K562 (cell line): ENCODE results near the gene EML3. TPM values are rescaled to one million over a fixed set of nuclear protein-coding genes. Genes with fewer than 3 reads are reported as not detected.

Experiments
- ATAC-seq: fragments of 200-7000 bp; cut with Tn5 transposase; 3 replicates; pipeline ENCODE4 v1.9.1; 2020; ENCODE audit warnings: moderate library complexity
- BruUV-seq: library from RNA; stranded (reverse); fragments of 400-500 nt; replicated peaks from 2 replicates; lab custom pipeline; 2021; lab: Mats Ljungman, UMichigan
- CTCF ChIA-PET: fragments of 300-600 bp; formaldehyde crosslinking; extraction: SDS; loops from one replicate; lab custom pipeline; 2021; ENCODE audit warnings: low intra/inter-chr PET ratio; lab: Yijun Ruan, JAX
- POLR2A ChIA-PET: fragments of 300-600, 350-650 bp; sonication (Branson Sonifier 250); formaldehyde crosslinking; extraction: SDS; loops from one replicate; lab custom pipeline; 2021; ENCODE audit warnings: antibody characterized with exemption, inconsistent platforms; lab: Yijun Ruan, JAX
- DNase-seq, 4 experiments: peaks; one replicate each; pipeline versions ENCODE4 v3.0.0 to v3.0.0-alpha.2; 2011 to 2018; ENCODE audit warnings: low spot score in 3 of 4, mixed read lengths in 3 of 4; ENCODE audit errors: extremely low read depth in 1 of 4
- FAIRE-seq: peaks from 2 replicates; lab custom pipeline; 2011; peaks lifted over from hg19 to GRCh38; lab: Jason Lieb, UNC
- H2AFZ ChIP-seq: 2 replicates; pipeline ENCODE4 v1.6.0; 2011; ENCODE audit warnings: low read depth, low read length, control low read depth, inconsistent platforms
- H3K27ac ChIP-seq: fragments of 200-600 bp; 3 replicates; pipeline ENCODE4 v1.8.0; 2011; ENCODE audit warnings: low read depth, mild to moderate bottlenecking, control low read depth, inconsistent platforms, low read length, moderate library complexity, mixed read lengths; ENCODE audit errors: extremely low read depth
- H3K27me3 ChIP-seq, 2 experiments: fragments of 300-600 bp in 1 of 2; 2 replicates in 1 of 2; 3 replicates in 1 of 2; pipeline versions ENCODE4 v1.6.0 to v1.8.0; 2011; ENCODE audit warnings: inconsistent platforms in 2 of 2, low read length in 2 of 2, mild to moderate bottlenecking in 1 of 2, mixed read lengths in 1 of 2, moderate library complexity in 1 of 2; ENCODE audit not compliant: control insufficient read depth in 2 of 2, insufficient read depth in 2 of 2
- H3K36me3 ChIP-seq: fragments of 300-600 bp; 3 replicates; pipeline ENCODE4 v1.8.0; 2011; ENCODE audit warnings: mild to moderate bottlenecking, low read length, inconsistent platforms; ENCODE audit not compliant: control insufficient read depth, insufficient read depth
- H3K4me1 ChIP-seq, 2 experiments: fragments of 200-600 bp in 1 of 2; replicated peaks in 1 of 2; 2 replicates in 1 of 2; 3 replicates in 1 of 2; pipeline versions ENCODE4 v1.5.1 to v1.8.0; 2011; ENCODE audit warnings: inconsistent platforms in 2 of 2, low read length in 2 of 2, mild to moderate bottlenecking in 1 of 2, mixed read lengths in 1 of 2, moderate library complexity in 1 of 2; ENCODE audit not compliant: control insufficient read depth in 2 of 2, insufficient read depth in 2 of 2
- H3K4me2 ChIP-seq: 2 replicates; pipeline ENCODE4 v1.6.1; 2011; ENCODE audit warnings: low read length, control low read depth, inconsistent platforms, mixed read lengths; ENCODE audit not compliant: insufficient read depth
- H3K4me3 ChIP-seq: fragments of 200-600 bp; sonication (generic), shearing (Covaris generic); 2 replicates; pipeline ENCODE4 v1.5.1; 2016; ENCODE audit warnings: control low read depth, inconsistent platforms
- H3K79me2 ChIP-seq: fragments of 200-600 bp; 3 replicates; pipeline ENCODE4 v1.8.0; 2011; ENCODE audit warnings: low read length, inconsistent platforms; ENCODE audit not compliant: control insufficient read depth, insufficient read depth
- H3K9ac ChIP-seq, 2 experiments: 2 replicates each; pipeline versions ENCODE4 v1.6.0 to v1.6.1; 2011; ENCODE audit warnings: low read depth in 2 of 2, low read length in 2 of 2, control low read depth in 1 of 2, inconsistent platforms in 1 of 2, mild to moderate bottlenecking in 1 of 2, mixed read lengths in 1 of 2; ENCODE audit not compliant: insufficient read depth in 1 of 2
- H3K9me1 ChIP-seq: one replicate; pipeline ENCODE4 v1.6.0; 2011; ENCODE audit warnings: inconsistent platforms, mild to moderate bottlenecking, low read length, moderate library complexity; ENCODE audit not compliant: control insufficient read depth, insufficient read depth
- H3K9me3 ChIP-seq: replicated peaks from 2 replicates; pipeline ENCODE4 v1.5.1; 2011; ENCODE audit warnings: low read depth, low read length, inconsistent platforms; ENCODE audit not compliant: control insufficient read depth, insufficient read depth
- H4K20me1 ChIP-seq: replicated peaks from 2 replicates; pipeline ENCODE4 v1.6.1; 2011; ENCODE audit warnings: low read length, inconsistent platforms, mixed read lengths; ENCODE audit not compliant: control insufficient read depth, insufficient read depth
- ELF1 ChIP-seq: fragments of 200-800 bp; sonication (Bioruptor generic); IDR thresholded peaks from 2 replicates; pipeline ENCODE4 v1.6.1; 2016; ENCODE audit warnings: missing genetic modification characterization, missing compliant biosample characterization
- FOXJ2 ChIP-seq: fragments of 200-800 bp; sonication (Bioruptor generic); IDR thresholded peaks from 2 replicates; pipeline ENCODE4 v1.6.1; 2016; ENCODE audit warnings: missing genetic modification characterization, missing compliant biosample characterization
- GTF2E2 ChIP-seq: fragments of 200-800 bp; sonication (Bioruptor generic); IDR thresholded peaks from 2 replicates; pipeline ENCODE4 v1.6.1; 2016; ENCODE audit warnings: missing genetic modification characterization, missing compliant biosample characterization
- HCFC1 ChIP-seq: IDR thresholded peaks from 2 replicates; pipeline ENCODE4 v1.6.1; 2012; ENCODE audit warnings: low read depth, low read length, improper control_type of control experiment
- ID3 ChIP-seq, 2 experiments: fragments of 250-450 bp in 1 of 2; fragments of 450-650 bp in 1 of 2; sonication (Bioruptor Pico) in 1 of 2; IDR thresholded peaks; 2 replicates each; pipeline versions ENCODE4 v1.6.1 to v1.8.0; 2016 to 2021; ENCODE audit warnings: mild to moderate bottlenecking in 2 of 2, moderate library complexity in 2 of 2, missing compliant biosample characterization in 1 of 2, missing genetic modification characterization in 1 of 2
- JUN ChIP-seq, 2 experiments: sonication (generic) in 1 of 2; formaldehyde crosslinking in 1 of 2; IDR thresholded peaks; 2 replicates each; pipeline versions ENCODE4 v1.6.1 to v1.8.0; 2012 to 2022; ENCODE audit warnings: borderline replicate concordance in 2 of 2, mild to moderate bottlenecking in 2 of 2, improper control_type of control experiment in 1 of 2, low read depth in 1 of 2, low read length in 1 of 2, missing genetic modification reagents in 1 of 2
- KDM5B ChIP-seq: fragments of 200-600 bp; sonication (generic); IDR thresholded peaks from 2 replicates; pipeline ENCODE4 v1.6.1; 2012; ENCODE audit warnings: low read depth, mild to moderate bottlenecking, moderate library complexity, low read length, control low read depth, inconsistent platforms; ENCODE audit not compliant: insufficient replicate concordance
- LCOR ChIP-seq: sonication (generic); formaldehyde crosslinking; IDR thresholded peaks from 2 replicates; pipeline ENCODE4 v1.8.0; 2022; ENCODE audit warnings: mild to moderate bottlenecking, missing genetic modification reagents
- MEF2D ChIP-seq: conservative IDR thresholded peaks from 2 replicates; pipeline ENCODE4 v1.6.1; 2016; ENCODE audit warnings: low read depth, missing genetic modification characterization, missing compliant biosample characterization
- THRA ChIP-seq: fragments of 450-650 bp; IDR thresholded peaks from 2 replicates; pipeline ENCODE4 v1.6.1; 2017; ENCODE audit warnings: mild to moderate bottlenecking, moderate library complexity
- ZNF311 ChIP-seq: fragments of 250-450 bp; sonication (Bioruptor Pico); IDR thresholded peaks from 2 replicates; pipeline ENCODE4 v1.4.0; 2020; ENCODE audit warnings: mild to moderate bottlenecking, moderate library complexity
- ZNF431 ChIP-seq: sonication (generic); formaldehyde crosslinking; IDR thresholded peaks from 2 replicates; pipeline ENCODE4 v1.8.0; 2022; ENCODE audit warnings: mild to moderate bottlenecking, missing genetic modification reagents
- WGBS: fragments of 100-300 bp; shearing (Covaris generic); methylation state at CpG from one replicate; pipeline ENCODE4 v1.1.6; 2016; ENCODE audit warnings: low coverage, mixed read lengths; ENCODE audit not compliant: insufficient coverage; ENCODE audit errors: missing lambda C conversion rate; 5-methylcytosine and 5-hydroxymethylcytosine counted together
- in situ Hi-C: fragments of 300-500 bp; cut with MboI; formaldehyde crosslinking; loops from 4 replicates; pipeline ENCODE4 v1.15.0; 2018; ENCODE audit warnings: inconsistent platforms, mixed read lengths
- intact Hi-C: fragments of 100-400 bp; cut with micrococcal nuclease; formaldehyde crosslinking; loops from 2 replicates; pipeline ENCODE4 v1.14.2; 2022
- polyA plus RNA-seq, 8 experiments: library from polyadenylated mRNA; depleted of rRNA in 4 of 8; stranded (reverse) in 5 of 8; unstranded in 3 of 8; fragments of >200 nt; fragmentation: Nextera tagmentation in 2 of 8; fragmentation: Illumina TruSeq in 1 of 8; extraction: Ambion mirVana in 2 of 8; extraction: Trizol in 1 of 8; gene quantifications; 2 replicates each; pipeline versions ENCODE4 v1.2.1 to v1.2.3, GENCODE V29; 2011 to 2014; ENCODE audit warnings: inconsistent platforms in 1 of 8, missing spikeins in 1 of 8
- total RNA-seq, 7 experiments: library from RNA; depleted of rRNA in 6 of 7; stranded (reverse); fragments of >200 nt in 6 of 7; fragmentation: Illumina TruSeq in 2 of 7; extraction: Trizol in 2 of 7; gene quantifications; 2 replicates each; pipeline versions ENCODE4 v1.2.1 to v1.2.3, GENCODE V29; 2011 to 2021; ENCODE audit warnings: low replicate concordance in 1 of 7
- TF ChIP-seq, protein P1 (sequence below): fragments of 200-800 bp; sonication (Bioruptor generic); IDR thresholded peaks from 2 replicates; pipeline ENCODE4 v1.6.1; 2017; ENCODE audit warnings: missing genetic modification characterization, missing compliant biosample characterization

The EML3 gene
- total and polyA plus RNA-seq, 9 of the 15 experiments (the other 6 are each of a cell fraction or from before 2014, with no cell fraction given): 0.32 to 90.5 (median 26.4) TPM

DNA sequence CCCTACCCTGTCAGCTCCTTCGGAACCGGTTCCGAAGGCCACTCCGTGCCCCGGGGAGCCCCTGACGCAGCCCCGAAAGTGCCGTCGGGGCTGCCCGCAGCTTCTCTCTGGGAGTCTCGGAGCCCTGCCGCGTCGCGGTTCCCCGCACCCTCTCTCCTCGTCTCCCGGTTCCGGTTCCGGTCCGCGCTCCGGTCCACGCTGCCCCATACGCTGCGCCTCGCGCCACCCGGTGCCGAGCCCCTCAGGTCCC, 11.5 kb downstream of the EML3 start (continued):
- TF ChIP-seq THRA: no peak
- no peak for TF ChIP-seq ID3 (CRISPR knock-in tag; IDR thresholded peaks at IDR 0.05)
- peak; percentile 37; the same call in 1 of the 2 replicates for TF ChIP-seq ID3 (tag; IDR thresholded peaks at IDR 0.05)

DNA sequence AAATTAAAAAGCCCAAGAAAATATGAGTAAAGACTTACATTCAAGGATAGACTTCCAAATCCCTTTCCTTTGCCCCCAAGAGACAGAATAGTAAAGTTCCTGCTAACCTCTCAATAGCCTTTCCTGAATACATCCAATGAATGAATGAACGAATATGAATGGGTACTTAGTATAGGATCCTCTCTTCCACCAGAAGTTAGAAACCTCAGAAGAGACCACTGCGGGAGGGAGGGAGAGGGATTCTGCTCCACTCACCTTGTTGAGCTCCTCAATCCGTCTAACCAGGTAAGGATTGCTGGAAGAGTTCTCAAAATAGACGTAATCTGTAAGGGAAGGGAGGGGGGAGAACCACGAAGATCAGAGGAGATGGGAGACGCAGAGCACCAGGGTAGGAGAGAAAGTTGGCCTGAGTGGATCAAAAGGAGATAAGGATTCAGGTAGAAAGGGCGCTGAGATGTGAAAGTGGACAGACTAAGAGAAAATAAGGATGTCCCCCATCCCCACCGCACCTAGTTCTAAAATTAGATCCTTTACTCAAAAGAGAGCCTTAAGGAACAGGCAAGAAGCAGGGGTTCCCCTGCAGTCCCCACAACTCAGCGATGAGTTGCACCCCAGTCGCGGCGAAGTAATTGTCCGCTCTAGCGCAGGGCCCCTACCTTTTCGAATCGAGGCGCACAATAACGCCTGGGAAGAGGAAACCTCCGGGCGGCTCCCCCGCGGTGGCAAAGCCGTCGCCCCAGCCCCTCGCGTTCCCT, 12.0 kb downstream of the EML3 start:
- peak overlapping the region; percentile 95 for H3K4me2 ChIP-seq
- peak overlapping the region; percentile 78; the same call in 1 of the 2 replicates for H2AFZ ChIP-seq
- ChIA-PET CTCF (no interaction called here), POLR2A (interaction anchor here (0.6 to 2.7 kb wide), 11 partner anchors 9 to 240 kb away, joined by 3 to 45 read pairs (median 6); partner anchors contain the start of genes C11orf98, CSKMT, EEF1G and LBHD1)
- peak overlapping the region; percentile 95 for H3K4me3 ChIP-seq
- intact Hi-C loops: loop anchor here (5.0 kb wide), 1 partner anchor 72 kb away; the partner anchor contains the start of genes LBHD1 and UQCC3
- H4K20me1 ChIP-seq: no peaks in the 10 kb centered on the region
- peaks cover 72% of the 10 kb centered on the region for H3K36me3 ChIP-seq
- H3K79me2 ChIP-seq: peaks cover 46% of the 10 kb centered on the region
- WGBS: under 1% methylated on average over 23 of the region's 26 CpGs
- no peaks in the 10 kb centered on the region for H3K9me1 ChIP-seq
- no peaks in the 10 kb centered on the region for H3K9me3 ChIP-seq
- DNase-seq (peak in 2 of 4 experiments; percentile 32 to 49), FAIRE-seq (peak; percentile 82), ATAC-seq (peak; percentile 2)
- peaks cover 14 to 37% of the 10 kb centered on the region in 2 experiments; a peak in 4 of 5 replicates for H3K4me1 ChIP-seq
- no peaks in the 10 kb centered on the region for H3K27me3 ChIP-seq
- H3K9ac ChIP-seq: peak overlapping the region; percentile 95 to 100
- in situ Hi-C loops: no loop called here
- peak overlapping the region; percentile 97 for H3K27ac ChIP-seq
- no TSS peak for BruUV-seq
- TF ChIP-seq ZNF311 (CRISPR knock-in tag) (no peak), GTF2E2 (tag) (no peak), ZNF431 (0 out of 2 replicates have a peak, but pooled peaks have one; percentile 3), LCOR (CRISPR knock-in tag) (0 out of 2 replicates have a peak, but pooled peaks have one; percentile 9), KDM5B (peak; percentile 61), MEF2D (tag) (0 out of 2 replicates have a peak, but pooled peaks have one; percentile 13), FOXJ2 (no peak), ELF1 (tag) (peak; percentile 6; the same call in 1 of the 2 replicates), JUN (IDR thresholded peaks at IDR 0.05; ENCODE audit: borderline replicate concordance, low read depth, low read length) (no peak), JUN (CRISPR knock-in tag; IDR thresholded peaks at IDR 0.05; ENCODE audit: borderline replicate concordance) (0 out of 2 replicates have a peak, but pooled peaks have one; percentile 48), HCFC1 (no peak)
- TF ChIP-seq, protein P1, sequence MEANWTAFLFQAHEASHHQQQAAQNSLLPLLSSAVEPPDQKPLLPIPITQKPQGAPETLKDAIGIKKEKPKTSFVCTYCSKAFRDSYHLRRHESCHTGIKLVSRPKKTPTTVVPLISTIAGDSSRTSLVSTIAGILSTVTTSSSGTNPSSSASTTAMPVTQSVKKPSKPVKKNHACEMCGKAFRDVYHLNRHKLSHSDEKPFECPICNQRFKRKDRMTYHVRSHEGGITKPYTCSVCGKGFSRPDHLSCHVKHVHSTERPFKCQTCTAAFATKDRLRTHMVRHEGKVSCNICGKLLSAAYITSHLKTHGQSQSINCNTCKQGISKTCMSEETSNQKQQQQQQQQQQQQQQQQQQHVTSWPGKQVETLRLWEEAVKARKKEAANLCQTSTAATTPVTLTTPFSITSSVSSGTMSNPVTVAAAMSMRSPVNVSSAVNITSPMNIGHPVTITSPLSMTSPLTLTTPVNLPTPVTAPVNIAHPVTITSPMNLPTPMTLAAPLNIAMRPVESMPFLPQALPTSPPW (CRISPR knock-in tag): peak; percentile 35; the same call in 1 of the 2 replicates
